B cell (primary cell): ENCODE measurements around the gene FOXA3. TPM values are rescaled to one million over a fixed set of nuclear protein-coding genes. Genes with fewer than 3 reads are reported as not detected.

Source experiments
- ATAC-seq: fragments of 200-7000 bp; cut with Tn5 transposase; one replicate; pipeline ENCODE4 v1.10.0; 2021; ENCODE audit warnings: low read depth, mild to moderate bottlenecking, moderate number of reproducible peaks, moderate library complexity
- CTCF ChIA-PET: fragments of 350-600 bp; sonication (Branson Sonifier 250); formaldehyde crosslinking; loops from one replicate; lab custom pipeline; 2021; ENCODE audit warnings: antibody characterized with exemption, inconsistent platforms; lab: Charles Lee
- POLR2A ChIA-PET: fragments of 350-600 bp; sonication (Branson Sonifier 250); formaldehyde crosslinking; loops from one replicate; lab custom pipeline; 2021; ENCODE audit warnings: antibody characterized with exemption; lab: Charles Lee
- DNase-seq: peaks from one replicate; pipeline ENCODE4 v3.0.0; 2013
- H2AFZ ChIP-seq: 2 replicates; pipeline ENCODE4 v1.6.1; 2012; ENCODE audit warnings: mild to moderate bottlenecking, low read depth, low read length; ENCODE audit not compliant: insufficient read depth, poor library complexity, severe bottlenecking
- H3K27ac ChIP-seq, 2 donors: 1 replicate in 1 of 2; 2 replicates in 1 of 2; pipeline ENCODE4 v1.5.1; 2012 to 2013; ENCODE audit warnings: low read length in 2 of 2, mild to moderate bottlenecking in 2 of 2, moderate library complexity in 1 of 2
- H3K27me3 ChIP-seq, 4 experiments: fragments of 200-600 bp in 1 of 4; sonication (generic) in 1 of 4; replicated peaks in 1 of 4; 1 replicate in 2 of 4; 2 replicates in 2 of 4; pipeline versions ENCODE4 v1.6.1 to v1.7.0; 2013 to 2016; ENCODE audit warnings: low read length in 3 of 4, mild to moderate bottlenecking in 2 of 4, mixed read lengths in 1 of 4, moderate library complexity in 1 of 4; ENCODE audit not compliant: insufficient read depth in 4 of 4, control insufficient read depth in 3 of 4; ENCODE audit errors: control extremely low read depth in 1 of 4
- H3K36me3 ChIP-seq, 2 experiments: replicated peaks in 1 of 2; 1 replicate in 1 of 2; 2 replicates in 1 of 2; pipeline versions ENCODE4 v1.6.1 to v1.7.1; 2013; ENCODE audit warnings: low read length in 1 of 2; ENCODE audit not compliant: insufficient read depth in 2 of 2, control insufficient read depth in 1 of 2; ENCODE audit errors: control extremely low read depth in 1 of 2, extremely low read depth in 1 of 2
- H3K4me1 ChIP-seq, 2 donors: fragments of 200-600 bp in 1 of 2; sonication (generic) in 1 of 2; 1 replicate in 1 of 2; 2 replicates in 1 of 2; pipeline versions ENCODE4 v1.5.1 to v1.6.1; 2013 to 2017; ENCODE audit warnings: low read length in 2 of 2; ENCODE audit not compliant: control insufficient read depth in 2 of 2, insufficient read depth in 2 of 2
- H3K4me2 ChIP-seq: replicated peaks from 2 replicates; pipeline ENCODE3; 2012; ENCODE audit warnings: mild to moderate bottlenecking, low read depth, low read length; ENCODE audit not compliant: poor library complexity, severe bottlenecking
- H3K4me3 ChIP-seq, 5 experiments: fragments of 200-600 bp in 1 of 5; sonication (generic) in 1 of 5; 1 replicate in 3 of 5; 2 replicates in 2 of 5; pipeline versions ENCODE4 v1.5.1 to v1.7.0; 2011 to 2016; ENCODE audit warnings: low read length in 4 of 5, mild to moderate bottlenecking in 4 of 5, low read depth in 2 of 5, control low read depth in 1 of 5, moderate library complexity in 1 of 5; ENCODE audit not compliant: insufficient read depth in 1 of 5; ENCODE audit errors: control extremely low read depth in 1 of 5, extremely low read depth in 1 of 5
- H3K79me2 ChIP-seq: fragments of 200-600 bp; sonication (generic); one replicate; pipeline ENCODE4 v1.6.0; 2016; ENCODE audit warnings: low read length; ENCODE audit not compliant: control insufficient read depth, insufficient read depth
- H3K9ac ChIP-seq: fragments of 200-600 bp; sonication (generic); 2 replicates; pipeline ENCODE4 v1.6.1; 2017; ENCODE audit warnings: mild to moderate bottlenecking, low read length, moderate library complexity
- H3K9me3 ChIP-seq, 3 donors: one replicate each; pipeline versions ENCODE4 v1.6.1 to v1.7.1; 2013; ENCODE audit warnings: low read length in 2 of 3; ENCODE audit not compliant: control insufficient read depth in 2 of 3, insufficient read depth in 1 of 3; ENCODE audit errors: control extremely low read depth in 1 of 3
- H4K20me1 ChIP-seq: 2 replicates; pipeline ENCODE4 v1.6.0; 2012; ENCODE audit warnings: mild to moderate bottlenecking, low read length; ENCODE audit not compliant: insufficient read depth, control insufficient read depth, poor library complexity, severe bottlenecking
- H3K27ac Mint-ChIP-seq: one replicate; pipeline ENCODE4 v1.8.0; 2021; ENCODE audit warnings: mixed read lengths
- H3K27me3 Mint-ChIP-seq: one replicate; pipeline ENCODE4 v1.8.0; 2021; ENCODE audit warnings: mixed read lengths
- H3K4me1 Mint-ChIP-seq: one replicate; pipeline ENCODE4 v1.8.0; 2021; ENCODE audit warnings: mixed read lengths
- H3K4me3 Mint-ChIP-seq: one replicate; pipeline ENCODE4 v1.8.0; 2021; ENCODE audit warnings: mixed read lengths
- H3K9me3 Mint-ChIP-seq: one replicate; pipeline ENCODE4 v1.8.0; 2022; ENCODE audit warnings: mixed read lengths; ENCODE audit not compliant: insufficient read depth
- EZH2 ChIP-seq: IDR thresholded peaks from 2 replicates; pipeline ENCODE4 v1.6.1; 2012; ENCODE audit warnings: borderline replicate concordance, low read depth, mild to moderate bottlenecking, moderate library complexity, low read length; ENCODE audit not compliant: insufficient read depth, poor library complexity, severe bottlenecking
- WGBS: methylation state at CpG from one replicate; pipeline ENCODE4 v1.1.5; 2013; ENCODE audit warnings: missing lambda C conversion rate; ENCODE audit not compliant: insufficient coverage; 5-methylcytosine and 5-hydroxymethylcytosine counted together
- intact Hi-C: fragments of 100-400 bp; cut with micrococcal nuclease; formaldehyde crosslinking; loops from one replicate; pipeline ENCODE4 v1.10.0; 2022
- polyA plus RNA-seq: library from polyadenylated mRNA; depleted of rRNA; stranded (reverse); fragments of >200 nt; gene quantifications from 2 replicates; pipeline ENCODE4 v1.2.3, GENCODE V29; 2012
- total RNA-seq, 2 donors: library from RNA; stranded (reverse); fragments of 120-200 nt in 1 of 2; gene quantifications; 1 replicate in 1 of 2; 2 replicates in 1 of 2; pipeline versions ENCODE4 v1.2.3 to v1.2.4, GENCODE V29; 2013 to 2022
- TF ChIP-seq, protein P1 (sequence below): fragments of 200-600 bp; IDR thresholded peaks from one replicate; pipeline ENCODE4 v1.8.0; 2022; ENCODE audit warnings: antibody characterized with exemption, mild to moderate bottlenecking

Gene FOXA3
- total and polyA plus RNA-seq, 2 donors (not counting 1 experiment from before 2014, with no cell fraction given), result not detected

DNA sequence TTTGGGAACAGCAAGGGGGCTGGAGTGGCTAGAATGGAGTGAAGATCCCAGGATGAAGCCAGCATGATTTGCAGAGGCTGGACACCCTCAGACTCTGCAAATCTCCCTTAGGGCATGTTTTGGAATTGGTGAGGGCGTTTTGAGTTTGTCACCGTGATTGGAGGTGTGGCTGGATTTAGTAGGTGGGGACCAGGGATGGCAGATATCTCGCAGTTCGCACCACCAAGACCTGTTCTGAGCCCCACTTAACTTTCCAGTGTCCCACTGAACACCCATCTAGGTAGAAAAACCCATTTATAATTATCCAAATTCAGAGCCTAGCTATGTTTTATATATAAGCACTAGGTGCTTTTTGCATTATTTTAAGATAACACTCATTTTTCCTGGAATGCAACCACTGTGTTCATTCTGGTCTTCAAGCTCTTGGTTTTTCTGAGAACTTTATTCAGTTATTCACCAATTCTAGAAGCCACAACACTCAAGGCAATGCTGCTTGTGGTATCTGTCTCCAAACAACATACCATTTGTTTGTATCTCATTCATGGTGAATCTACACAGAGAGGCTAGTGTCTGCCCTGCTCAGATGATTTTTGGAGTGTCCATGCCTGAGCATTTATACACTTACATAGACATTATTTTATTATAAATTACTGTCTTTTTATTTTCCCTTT is 53.4 kb downstream of the FOXA3 start:
- H3K79me2 ChIP-seq, result no peaks in the 10 kb centered on the region
- H3K9ac ChIP-seq, result no peak overlapping the region
- H3K36me3 ChIP-seq, result no peaks in the 10 kb centered on the region
- H3K4me1 Mint-ChIP-seq, result no peaks in the 10 kb centered on the region
- no peak for TF ChIP-seq EZH2
- TF ChIP-seq, protein P1, sequence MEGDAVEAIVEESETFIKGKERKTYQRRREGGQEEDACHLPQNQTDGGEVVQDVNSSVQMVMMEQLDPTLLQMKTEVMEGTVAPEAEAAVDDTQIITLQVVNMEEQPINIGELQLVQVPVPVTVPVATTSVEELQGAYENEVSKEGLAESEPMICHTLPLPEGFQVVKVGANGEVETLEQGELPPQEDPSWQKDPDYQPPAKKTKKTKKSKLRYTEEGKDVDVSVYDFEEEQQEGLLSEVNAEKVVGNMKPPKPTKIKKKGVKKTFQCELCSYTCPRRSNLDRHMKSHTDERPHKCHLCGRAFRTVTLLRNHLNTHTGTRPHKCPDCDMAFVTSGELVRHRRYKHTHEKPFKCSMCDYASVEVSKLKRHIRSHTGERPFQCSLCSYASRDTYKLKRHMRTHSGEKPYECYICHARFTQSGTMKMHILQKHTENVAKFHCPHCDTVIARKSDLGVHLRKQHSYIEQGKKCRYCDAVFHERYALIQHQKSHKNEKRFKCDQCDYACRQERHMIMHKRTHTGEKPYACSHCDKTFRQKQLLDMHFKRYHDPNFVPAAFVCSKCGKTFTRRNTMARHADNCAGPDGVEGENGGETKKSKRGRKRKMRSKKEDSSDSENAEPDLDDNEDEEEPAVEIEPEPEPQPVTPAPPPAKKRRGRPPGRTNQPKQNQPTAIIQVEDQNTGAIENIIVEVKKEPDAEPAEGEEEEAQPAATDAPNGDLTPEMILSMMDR, result no peak
- H3K4me1 ChIP-seq, result no peaks in the 10 kb centered on the region
- no peak overlapping the region for H3K4me3 Mint-ChIP-seq
- peaks cover 0 to 15% (median 0%) of the 10 kb centered on the region in 4 experiments for H3K27me3 ChIP-seq
- H3K9me3 Mint-ChIP-seq, result no peaks in the 10 kb centered on the region
- no peaks in the 10 kb centered on the region for H4K20me1 ChIP-seq
- POLR2A ChIA-PET, result interaction anchor here (0.6 kb wide), 1 partner anchor 650 kb away, joined by 3 read pairs; no protein-coding TSS in a partner anchor
- no peak overlapping the region for H3K27ac Mint-ChIP-seq
- no CpG with 5 or more reads among the region's 4 CpGs for WGBS
- H3K27me3 Mint-ChIP-seq, result peaks cover 19% of the 10 kb centered on the region
- ATAC-seq (no peak), DNase-seq (no peak)
- no peak overlapping the region for H3K27ac ChIP-seq
- CTCF ChIA-PET, result no interaction called here
- H3K4me2 ChIP-seq, result no peak overlapping the region
- H2AFZ ChIP-seq, result no peak overlapping the region
- intact Hi-C loops, result no loop called here
- H3K4me3 ChIP-seq, result no peak overlapping the region
- no peaks in the 10 kb centered on the region for H3K9me3 ChIP-seq

DNA sequence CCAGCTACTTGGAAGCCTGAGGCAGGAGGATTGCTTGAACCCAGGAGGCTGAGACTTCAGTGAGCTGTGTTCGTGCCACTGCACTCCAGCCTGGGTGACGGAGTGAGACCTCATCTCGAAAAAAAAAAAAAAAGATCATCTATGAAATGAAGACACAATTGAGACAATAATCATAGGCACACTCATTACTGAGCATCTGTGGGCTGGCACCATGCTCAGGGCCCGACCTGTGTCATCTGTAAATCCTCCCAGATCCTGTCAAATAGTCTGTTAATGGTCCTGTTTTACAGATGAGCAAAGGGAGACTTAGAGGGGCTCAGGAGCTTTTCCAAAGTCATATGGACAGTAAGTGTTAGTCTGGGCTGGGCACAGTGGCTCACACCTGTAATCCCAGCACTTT is 54.6 kb downstream of the FOXA3 start:
- TF ChIP-seq, protein P1, result no peak
- TF ChIP-seq EZH2, result no peak
- Histone ChIP-seq H4K20me1 (no peaks in the 10 kb centered on the region), H3K4me3 (no peak overlapping the region), H3K9ac (no peak overlapping the region), H3K36me3 (no peaks in the 10 kb centered on the region), H3K79me2 (no peaks in the 10 kb centered on the region), H3K4me1 (no peaks in the 10 kb centered on the region), H2AFZ (no peak overlapping the region), H3K4me2 (no peak overlapping the region), H3K9me3 (no peaks in the 10 kb centered on the region), H3K27ac (no peak overlapping the region), H3K27me3 (peaks cover 0 to 7% (median 0%) of the 10 kb centered on the region in 4 experiments)
- no peak for ATAC-seq
- peaks cover 10% of the 10 kb centered on the region for H3K27me3 Mint-ChIP-seq
- no peak overlapping the region for H3K27ac Mint-ChIP-seq
- H3K4me3 Mint-ChIP-seq, result no peak overlapping the region
- H3K4me1 Mint-ChIP-seq, result no peaks in the 10 kb centered on the region
- ChIA-PET CTCF (interaction anchor here (0.6 to 0.7 kb wide), 2 partner anchors 13 to 479 kb away, joined by 3 read pairs; no protein-coding TSS in a partner anchor), POLR2A (no interaction called here)
- WGBS, result 50% methylated on average over 2 of the region's 4 CpGs
- intact Hi-C loops, result no loop called here
- no peaks in the 10 kb centered on the region for H3K9me3 Mint-ChIP-seq
- no peak for DNase-seq
